NCI-H1105 treated with DMSO at 0.1 percent for 48 hours (cell line): ENCODE results near the gene AEBP2.
"Not testable (repeated sequence)": the region's sequence is repeated elsewhere in the genome, so short reads cannot be mapped to it uniquely, and the experiment has no call there.

Source experiments
- DNase-seq: peaks from one replicate; lab custom pipeline; 2025; lab: John Stamatoyannopoulos, UW

AEBP2 gene

DNA sequence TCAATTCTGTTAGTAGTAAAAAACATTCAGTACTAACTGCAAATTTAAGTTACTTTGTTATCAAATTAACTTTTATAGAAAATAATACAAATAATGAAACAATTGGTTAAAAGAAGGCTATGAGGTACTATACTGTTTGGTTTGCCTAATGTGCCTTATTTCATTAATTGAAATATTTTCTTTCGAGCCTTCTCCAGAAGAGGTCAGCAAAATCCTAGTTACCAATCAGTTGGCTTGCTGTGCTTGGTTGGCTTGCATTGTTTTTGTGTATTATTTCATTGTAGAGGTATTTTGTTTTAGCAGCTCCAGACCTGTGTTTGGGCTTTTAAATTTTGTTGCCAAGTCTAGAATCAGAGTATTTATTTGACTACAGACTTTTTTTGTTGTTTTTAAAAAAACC, 68.5 kb downstream of the AEBP2 start:
- no peak for DNase-seq

DNA sequence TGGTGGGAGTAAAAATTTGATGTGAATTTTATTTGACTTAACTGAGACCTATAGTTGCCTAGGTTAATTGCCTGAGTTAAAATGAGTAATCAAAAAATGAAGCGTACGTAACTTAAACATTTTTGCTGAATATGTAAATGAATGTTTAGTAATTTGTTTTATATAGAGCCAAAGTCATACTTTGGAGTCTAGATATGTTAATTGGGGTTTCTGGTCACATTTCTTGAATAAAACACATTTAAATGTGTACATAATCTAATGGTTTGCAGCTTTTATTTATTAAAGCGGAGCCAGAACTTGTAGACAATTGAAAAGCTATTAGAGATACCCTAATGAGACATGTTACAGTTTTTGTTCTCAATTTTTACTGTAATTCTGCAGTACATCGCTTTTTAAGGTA, 71.2 kb downstream of the AEBP2 start:
- DNase-seq = no peak

DNA sequence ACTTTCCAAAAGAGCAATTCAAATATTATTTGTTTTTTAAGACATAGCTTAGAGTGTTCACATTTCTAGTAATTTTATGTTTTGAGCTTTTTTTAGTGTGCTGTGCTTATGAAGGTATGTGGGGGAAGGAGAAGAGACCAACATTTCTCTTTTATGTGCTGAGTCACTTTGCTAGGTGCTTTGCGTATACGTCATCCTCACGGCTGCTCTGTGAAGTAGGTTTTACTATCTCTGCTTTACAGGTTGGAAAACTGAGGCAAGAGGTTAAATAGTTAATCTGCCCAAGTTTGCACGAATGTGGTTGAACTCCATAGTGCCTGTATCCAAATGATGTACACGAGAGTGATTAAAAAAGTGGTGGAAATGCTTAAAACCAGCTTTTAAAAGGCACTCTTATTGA, 75.9 kb downstream of the AEBP2 start:
- DNase-seq = no peak

DNA sequence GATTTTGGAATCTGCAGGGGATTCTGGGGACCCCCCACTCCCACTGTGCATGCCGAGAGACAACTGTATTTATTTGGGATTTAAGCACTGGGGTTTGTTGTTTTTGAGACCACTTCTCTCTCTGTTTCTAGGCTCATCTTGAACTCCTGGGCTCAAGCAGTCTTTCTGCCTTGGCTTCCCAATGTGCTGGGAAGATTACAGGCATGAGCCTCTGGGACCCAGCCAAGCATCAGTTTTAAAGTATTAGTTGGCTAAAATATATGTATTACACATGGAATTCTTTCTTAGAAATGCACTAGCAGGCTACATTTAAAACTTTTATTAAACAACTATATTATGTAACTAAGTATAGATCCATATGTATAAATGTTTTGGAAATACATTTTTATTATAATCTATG, 78.3 kb downstream of the AEBP2 start:
- DNase-seq = no peak

DNA sequence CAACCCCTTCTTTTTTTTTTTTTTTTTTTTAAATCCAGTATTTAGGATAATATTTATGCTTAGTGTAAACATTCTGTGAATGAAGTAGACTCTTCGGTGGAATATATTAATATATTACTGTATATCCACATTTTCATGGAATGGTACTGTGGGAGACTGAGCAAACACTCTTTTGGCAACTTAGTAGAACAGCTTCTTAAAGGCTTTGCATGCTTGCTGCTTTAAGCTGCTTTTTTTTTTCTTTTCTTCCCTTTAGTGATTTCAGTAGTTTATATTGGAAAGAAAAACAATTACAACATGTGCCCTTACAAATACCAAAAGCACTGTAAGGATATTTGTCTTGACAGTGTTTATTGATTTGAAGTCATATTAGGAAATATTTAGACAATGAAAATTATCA, 78.9 kb downstream of the AEBP2 start:
- no peak for DNase-seq

DNA sequence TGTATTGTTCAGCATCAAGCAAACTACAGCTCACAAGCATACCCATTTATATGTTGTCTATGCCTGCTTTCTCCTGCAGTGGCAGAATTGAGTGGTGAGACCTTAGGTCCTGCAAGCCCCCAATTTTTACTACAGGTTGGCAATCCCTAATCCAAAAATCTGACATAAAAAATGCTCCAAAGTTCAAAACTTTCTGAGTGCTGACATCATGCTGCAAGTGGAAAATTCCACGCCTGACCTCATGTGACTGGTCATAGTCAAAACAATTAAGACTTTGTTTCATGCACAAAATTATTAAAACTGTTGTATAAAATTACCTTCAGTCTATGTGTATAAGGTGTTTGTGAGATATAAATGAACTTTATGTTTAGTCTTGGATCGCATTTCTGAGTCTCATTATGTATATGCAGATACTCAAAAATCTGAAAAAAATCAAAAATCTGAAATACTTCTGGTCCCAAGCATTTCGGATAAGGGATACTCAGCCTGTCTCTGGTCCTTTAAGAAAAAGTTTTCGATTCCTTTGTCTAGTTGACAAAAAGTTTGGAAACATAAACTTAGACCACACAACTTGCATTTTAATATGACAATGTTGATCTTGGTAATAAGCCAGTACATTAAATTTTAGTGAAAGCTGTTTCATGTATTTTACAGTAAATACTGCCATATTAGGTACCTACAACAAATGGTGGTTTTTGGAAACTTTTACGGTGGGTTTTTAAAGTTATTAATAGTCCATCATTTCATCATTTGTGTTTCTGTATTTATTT, 81.5 kb downstream of the AEBP2 start:
- DNase-seq = no peak

DNA sequence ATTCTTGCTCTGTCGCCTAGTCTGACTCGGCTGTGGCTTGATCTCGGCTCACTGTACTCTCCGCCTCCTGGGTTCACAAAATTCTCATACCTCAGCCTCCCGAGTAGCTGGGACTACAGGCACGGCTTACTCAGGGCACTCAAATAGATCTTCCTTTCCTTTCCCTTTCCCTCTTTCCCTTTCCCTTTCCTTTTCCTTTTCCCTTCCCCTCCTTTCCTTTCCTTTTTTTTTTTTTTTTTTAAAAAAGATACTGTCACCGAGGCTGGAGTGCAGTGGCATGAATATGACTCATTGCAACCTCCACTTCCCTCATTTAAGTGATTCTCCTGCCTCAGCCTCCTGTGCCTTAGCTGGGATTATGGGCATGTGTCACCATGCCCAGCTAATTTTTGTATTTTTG, 86.0 kb downstream of the AEBP2 start:
- no peak for DNase-seq

DNA sequence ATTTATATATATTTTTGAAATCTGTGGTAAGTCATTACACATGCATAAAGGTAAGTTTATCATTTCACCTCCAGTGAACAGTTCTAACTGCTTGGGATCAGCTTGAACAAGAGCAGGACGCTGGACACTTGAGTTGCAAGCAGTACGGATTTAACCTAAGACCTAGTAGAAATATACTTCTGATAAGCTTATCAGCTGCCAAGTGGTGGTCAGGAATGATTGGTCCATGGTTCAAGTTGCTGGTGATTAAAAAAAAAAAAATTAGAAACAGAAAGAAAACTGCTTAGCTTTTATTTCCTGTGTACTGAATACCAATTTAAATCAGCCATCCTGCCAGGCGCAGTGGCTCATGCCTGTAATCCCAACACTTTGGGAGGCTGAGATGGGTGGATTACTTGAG, 88.6 kb downstream of the AEBP2 start:
- no peak for DNase-seq

DNA sequence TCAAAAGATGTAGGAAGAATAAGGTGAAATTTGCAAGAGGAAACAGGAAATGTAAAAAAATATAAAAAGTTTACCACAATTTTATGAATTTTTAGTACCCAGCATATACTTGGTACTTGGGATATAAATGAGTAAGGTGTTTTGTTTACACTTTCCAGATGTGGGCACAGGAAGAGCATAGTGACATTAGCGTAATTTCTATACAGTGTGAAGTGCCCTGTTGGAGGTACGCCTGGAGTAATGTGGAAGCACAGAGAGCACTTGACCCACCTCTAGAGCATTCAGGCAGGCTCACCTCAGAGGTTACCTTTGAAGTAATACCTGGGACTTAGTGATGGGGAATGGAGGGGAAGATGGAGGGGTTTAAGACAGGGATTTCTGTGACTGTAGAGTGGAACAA, 89.5 kb downstream of the AEBP2 start:
- DNase-seq = no peak

DNA sequence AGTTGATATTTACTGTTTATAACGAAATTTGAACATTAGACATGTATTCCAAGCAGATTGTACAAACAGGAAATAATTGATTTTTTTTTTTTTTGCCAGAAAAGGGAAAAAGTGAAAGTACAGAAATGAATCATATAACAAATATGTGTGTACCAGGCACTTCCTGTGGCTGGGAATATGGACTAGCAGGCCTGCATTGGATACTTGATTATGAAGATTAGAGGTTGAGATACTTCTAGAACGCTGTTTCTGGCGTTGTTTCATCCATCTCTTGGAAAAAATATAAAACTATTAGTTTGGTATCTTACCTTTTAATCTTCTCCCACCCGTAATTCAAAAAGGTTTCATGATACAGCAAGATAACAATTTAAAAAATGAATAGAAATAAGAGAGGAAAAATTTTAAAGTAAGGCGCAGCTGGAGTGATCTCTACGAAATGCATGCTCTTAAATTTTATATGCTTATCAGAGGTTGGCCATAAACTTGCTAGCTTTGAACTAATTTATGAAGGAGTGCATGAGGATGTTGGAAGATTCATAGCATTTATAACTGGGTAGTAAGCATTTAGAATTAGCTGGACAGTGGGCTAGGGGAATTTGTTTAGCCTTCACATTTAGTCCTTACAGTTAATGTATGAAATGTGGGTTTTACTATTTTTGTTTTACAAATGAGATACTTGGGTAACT, 90.8 kb downstream of the AEBP2 start:
- no peak for DNase-seq

DNA sequence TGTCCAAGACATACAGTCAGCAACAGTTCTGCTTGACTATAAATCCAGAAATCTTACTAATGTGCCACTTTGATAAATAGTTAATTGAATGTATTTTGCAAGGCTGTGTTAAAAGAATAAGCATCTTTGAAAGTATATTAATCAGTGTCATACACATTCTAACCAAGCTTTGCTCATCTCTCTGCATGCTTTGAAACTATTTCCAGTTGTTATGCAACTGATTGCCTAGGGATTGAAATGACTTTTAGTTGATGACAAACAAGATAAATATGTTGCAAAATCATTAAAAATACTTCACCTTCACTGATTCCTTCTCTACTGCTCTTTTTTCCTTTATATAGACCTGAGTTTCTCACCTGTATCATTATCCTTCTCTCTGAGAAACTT, 91.3 kb downstream of the AEBP2 start:
- no peak for DNase-seq

DNA sequence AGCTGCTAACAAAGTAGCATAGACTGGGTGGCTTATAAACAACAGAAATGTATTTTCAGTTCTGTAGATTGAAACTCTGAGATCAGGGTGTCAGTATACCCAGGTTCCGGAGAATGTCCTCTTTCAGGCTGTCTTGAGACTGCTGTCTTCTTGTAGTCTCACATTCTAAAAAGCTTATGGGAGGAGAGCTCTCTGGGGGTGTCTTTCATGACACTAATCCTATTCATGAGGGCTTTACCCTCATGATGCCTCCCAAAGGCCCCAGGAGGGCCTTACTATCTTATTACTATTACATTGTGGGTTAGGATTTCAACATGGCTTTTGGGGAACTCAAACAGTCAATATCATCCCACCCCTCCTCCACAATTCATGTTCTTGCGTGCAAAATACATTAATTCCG, 94.3 kb downstream of the AEBP2 start:
- DNase-seq = no peak

DNA sequence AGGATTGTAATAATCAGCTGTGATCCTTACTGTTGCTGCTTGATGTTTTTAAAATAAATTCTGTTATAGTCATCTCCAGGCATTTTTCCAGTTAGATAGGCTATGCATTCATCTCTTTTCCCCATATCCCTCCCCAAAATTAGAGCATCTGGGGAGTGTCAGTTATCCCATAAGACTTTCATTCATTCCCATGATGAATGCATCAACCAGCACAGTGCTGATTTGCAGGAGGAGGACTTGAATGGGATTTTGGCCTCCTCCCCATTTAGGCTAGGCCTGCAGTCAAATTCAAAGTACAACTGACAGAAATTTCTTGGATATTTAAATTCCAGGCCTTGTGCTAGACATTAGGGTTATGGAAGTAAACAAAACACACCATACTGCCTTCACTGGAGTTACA, 99.8 kb downstream of the AEBP2 start:
- no peak for DNase-seq

DNA sequence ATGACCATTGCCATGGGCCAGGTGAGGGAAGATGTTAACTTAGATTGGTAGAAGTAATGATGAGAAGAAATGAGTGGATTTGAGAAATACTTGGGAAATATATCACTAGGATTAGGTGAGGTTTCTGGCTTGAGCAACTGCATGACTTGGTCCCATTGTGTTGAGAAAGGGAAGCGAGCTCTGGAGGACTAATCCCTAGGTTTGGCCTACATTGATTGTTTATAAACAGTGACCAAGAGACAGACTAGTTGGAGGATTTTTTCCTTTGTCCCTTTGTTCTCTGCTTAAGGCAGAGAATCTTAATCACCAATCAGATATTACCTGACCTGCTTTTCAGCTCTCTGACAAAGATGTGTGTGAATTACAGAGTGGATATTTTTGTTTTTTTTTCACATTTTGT, 100.5 kb downstream of the AEBP2 start:
- no peak for DNase-seq

DNA sequence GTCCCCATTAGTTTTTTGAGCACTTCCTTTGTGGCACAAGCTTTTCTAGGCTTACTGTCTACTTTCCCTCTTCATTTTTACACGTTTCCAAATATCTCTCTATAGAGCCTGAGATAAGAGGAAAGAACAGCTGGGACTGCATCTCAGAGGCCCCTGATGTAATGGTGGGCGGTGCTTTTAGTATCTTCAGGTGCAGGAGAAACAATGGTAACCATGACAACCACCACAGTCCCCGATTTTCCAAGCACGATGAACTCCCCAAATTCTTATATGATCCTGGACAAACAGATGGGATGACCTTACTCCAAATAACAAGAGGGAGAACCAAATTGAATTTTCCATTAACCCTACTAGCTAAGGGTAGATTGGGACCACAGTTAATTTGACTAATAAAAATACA, 103.3 kb downstream of the AEBP2 start:
- no peak for DNase-seq

DNA sequence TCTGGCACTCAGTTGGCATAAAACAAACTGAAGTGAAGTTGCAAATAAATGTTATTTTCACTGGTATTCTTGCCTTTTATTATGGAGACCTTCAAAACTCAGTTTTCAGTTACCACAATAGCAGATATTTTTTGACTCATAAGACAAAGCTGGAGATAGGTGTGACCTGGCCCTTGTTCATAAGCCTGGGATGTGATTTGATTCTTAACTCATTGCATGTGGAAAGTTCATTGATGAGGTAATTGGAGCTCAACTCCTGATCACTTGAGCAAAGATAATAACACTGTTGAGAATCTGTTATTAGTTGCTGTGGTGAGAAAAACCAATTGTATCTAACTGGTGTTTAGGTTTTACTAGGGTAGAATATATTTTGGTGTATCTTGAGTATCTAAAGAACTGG, 105.1 kb downstream of the AEBP2 start:
- DNase-seq = no peak

DNA sequence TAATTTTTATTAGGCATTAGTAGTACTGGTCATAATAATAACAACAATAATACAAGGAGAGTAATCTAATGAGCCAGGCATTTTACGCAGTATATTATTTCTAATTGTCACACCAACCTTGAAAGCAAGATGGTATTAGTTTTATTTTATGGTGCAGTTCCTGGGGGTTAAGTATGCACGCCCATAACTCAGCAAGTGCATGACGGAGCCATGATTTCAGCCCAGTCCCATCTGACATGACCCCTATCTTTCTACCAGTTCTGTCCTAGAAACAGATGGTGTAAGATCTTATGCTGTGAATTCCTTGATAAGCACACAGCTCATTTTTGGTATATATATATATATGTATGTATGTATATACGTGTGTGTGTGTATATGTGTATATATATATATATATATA, 106.0 kb downstream of the AEBP2 start:
- DNase-seq = no peak

DNA sequence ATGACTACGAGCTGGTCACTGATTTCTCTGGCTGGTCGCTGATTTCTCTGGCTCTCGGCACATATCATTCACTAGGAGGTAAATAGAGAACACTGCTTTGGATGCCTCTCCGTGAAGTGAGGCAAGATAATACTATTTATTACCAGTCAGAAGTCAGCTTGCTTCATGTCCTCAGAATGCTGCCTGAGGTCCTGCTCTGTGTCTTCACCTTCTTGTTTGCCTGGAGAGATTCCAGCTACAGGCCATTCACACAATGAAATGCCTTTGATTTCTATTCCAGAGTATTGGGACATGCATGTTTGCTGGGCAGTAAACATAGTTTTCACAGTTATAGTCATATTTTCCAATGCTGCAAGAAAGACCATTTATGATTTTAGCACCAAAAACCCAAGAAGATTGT, 106.7 kb downstream of the AEBP2 start:
- DNase-seq = no peak

DNA sequence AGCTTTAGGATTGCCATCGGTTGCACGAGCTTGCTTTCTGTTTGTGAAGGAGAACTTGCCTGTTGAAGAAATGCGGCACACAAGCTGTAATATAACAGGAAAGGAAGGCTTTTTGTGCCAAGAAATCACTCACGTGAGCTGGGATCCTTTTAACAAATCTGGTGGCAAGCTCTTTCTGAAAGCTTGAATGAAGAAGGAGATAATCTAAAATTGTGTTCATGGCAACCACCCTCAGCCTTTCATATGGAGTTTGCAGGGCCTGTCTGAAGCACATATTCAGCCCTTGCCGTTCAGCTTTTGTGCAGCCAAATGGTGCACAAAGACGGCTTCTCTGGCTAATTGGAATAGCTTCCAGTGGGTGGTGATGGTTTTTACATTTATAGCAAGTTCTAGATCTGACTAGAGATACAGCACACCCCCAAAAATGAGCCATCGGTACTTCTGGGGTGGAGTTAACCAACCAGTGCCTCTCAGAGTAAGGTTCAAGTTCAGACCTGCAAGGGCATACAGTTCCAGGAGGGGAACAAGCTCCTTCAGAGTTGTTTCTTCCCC, 107.4 kb downstream of the AEBP2 start:
- DNase-seq = no peak

DNA sequence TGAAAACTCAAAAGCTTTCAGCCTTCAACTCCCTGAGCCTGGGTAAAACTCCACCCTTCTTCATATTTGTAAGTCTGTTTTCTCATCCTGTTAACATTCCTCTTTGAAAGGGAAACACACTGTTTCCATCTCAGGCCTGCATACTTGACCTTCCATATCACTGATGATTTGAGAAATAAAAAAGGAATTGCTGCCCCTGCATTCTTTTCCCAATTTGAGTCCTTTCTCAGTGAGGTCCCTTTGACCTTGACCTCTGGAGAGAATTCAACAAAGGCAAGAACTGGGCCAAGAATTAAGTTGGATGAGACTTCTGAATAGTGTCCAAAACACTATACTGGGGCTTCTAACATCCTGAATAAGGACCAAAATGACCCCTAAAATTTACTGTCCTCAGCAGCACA, 108.0 kb downstream of the AEBP2 start:
- no peak for DNase-seq

DNA sequence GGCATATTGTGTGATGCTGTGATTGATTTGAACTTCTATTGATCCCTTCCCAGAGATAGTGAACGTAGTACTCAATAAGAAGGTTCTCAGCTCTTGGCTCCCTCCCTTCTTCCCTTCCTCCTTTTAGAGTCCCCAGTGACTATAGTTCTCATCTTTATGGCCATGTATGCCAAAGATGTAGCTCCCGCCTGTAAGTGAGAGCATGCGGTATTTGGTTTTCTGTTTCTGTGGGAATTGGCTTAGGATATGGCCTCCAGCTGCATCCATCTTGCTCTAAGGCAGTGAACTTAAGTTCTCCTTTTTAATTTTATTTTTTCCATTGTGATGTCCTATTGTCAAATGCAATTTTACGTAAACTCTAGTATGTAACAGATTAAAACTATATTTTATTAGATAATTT, 109.5 kb downstream of the AEBP2 start:
- no peak for DNase-seq

DNA sequence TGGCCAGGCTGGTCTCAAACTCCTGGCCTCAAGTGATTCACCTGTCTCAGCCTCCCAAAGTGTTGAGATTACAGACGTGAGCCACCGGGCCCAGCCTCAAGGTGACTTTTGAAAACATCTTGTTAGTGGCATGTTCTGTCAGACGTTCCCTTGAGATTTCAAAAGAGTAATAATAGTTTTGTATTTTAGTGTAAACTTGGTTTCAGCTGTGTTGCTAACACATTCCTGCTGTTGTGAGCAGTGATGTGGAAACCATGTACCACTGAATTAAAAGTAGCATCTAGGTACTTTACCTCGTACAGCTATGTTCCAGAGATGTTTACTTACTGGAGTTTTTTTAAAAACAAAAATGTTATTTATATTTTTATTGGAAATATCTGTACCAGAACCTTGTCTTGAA, 111.3 kb downstream of the AEBP2 start:
- no peak for DNase-seq

DNA sequence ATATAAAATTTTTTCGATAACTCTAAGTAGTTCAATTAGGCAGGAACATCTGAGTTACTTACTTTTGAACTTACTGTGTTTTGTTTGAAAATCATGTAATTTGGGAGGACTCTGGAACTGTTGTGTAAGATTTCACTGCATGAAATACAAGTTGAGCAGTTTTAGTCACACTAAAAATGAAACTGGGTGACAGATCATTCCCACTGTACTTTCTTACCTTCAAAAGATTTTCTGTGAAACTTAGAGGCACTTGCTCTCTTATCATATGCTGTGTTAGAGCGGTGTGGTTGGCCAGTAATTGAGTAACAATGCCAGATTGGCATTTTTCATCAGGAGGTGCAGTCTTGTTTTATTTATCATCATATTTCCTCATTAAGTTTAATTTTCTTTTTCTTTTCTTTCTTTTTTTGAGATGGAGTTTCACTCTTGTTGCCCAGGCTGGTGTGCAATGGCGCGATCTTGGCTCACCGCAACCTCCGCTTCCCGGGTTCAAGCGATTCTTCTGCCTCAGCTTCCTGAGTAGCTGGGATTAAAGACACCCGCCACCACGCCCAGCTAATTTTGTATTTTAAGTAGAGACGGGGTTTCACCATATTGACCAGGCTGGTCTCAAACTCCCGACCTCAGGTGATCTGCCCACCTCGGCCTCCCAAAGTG, 113.3 kb downstream of the AEBP2 start:
- DNase-seq = not testable (repeated sequence)
